NOMO-1 treated with dmso at 0.1 percent for 144 hours (cell line): ENCODE measurements around the gene ASTN2.

Experiments
- DNase-seq: peaks from one replicate; lab custom pipeline; 2025; ENCODE audit not compliant: unreplicated experiment; lab: John Stamatoyannopoulos, UW

ASTN2 gene

GRCh38 chr9:117180896-117181445 lies 233.9 kb downstream of the ASTN2 start:
- no peak for DNase-seq

- no peak for DNase-seq
Observed at GRCh38 chr9:117178596-117179375, 236.1 kb downstream of the ASTN2 start.

- no peak for DNase-seq
Observed at GRCh38 chr9:117170567-117170966, 244.3 kb downstream of the ASTN2 start.

GRCh38 chr9:117169089-117169621 lies 245.7 kb downstream of the ASTN2 start:
- DNase-seq, result no peak

GRCh38 chr9:117164512-117164911 lies 250.3 kb downstream of the ASTN2 start:
- DNase-seq, result no peak

- no peak for DNase-seq
Observed at GRCh38 chr9:117160254-117160653, 254.6 kb downstream of the ASTN2 start.

- DNase-seq, result no peak
Observed at GRCh38 chr9:117156771-117157535, 257.9 kb downstream of the ASTN2 start.

GRCh38 chr9:117156144-117156688 lies 258.6 kb downstream of the ASTN2 start:
- DNase-seq, result no peak

GRCh38 chr9:117153021-117153420 lies 261.8 kb downstream of the ASTN2 start:
- DNase-seq, result no peak

GRCh38 chr9:117151716-117152115 lies 263.1 kb downstream of the ASTN2 start:
- no peak for DNase-seq

- DNase-seq, result no peak
Observed at GRCh38 chr9:117149996-117150395, 264.9 kb downstream of the ASTN2 start.

- no peak for DNase-seq
Observed at GRCh38 chr9:117145811-117146490, 268.9 kb downstream of the ASTN2 start.

GRCh38 chr9:117145081-117145480 lies 269.8 kb downstream of the ASTN2 start:
- DNase-seq, result no peak

- no peak for DNase-seq
Observed at GRCh38 chr9:117138231-117138630, 276.6 kb downstream of the ASTN2 start.

GRCh38 chr9:117136461-117136860 lies 278.4 kb downstream of the ASTN2 start:
- no peak for DNase-seq

- no peak for DNase-seq
Observed at GRCh38 chr9:117135501-117136098, 279.3 kb downstream of the ASTN2 start.

GRCh38 chr9:117134826-117135500 lies 279.9 kb downstream of the ASTN2 start:
- no peak for DNase-seq

- DNase-seq, result no peak
Observed at GRCh38 chr9:117126871-117127270, 288.0 kb downstream of the ASTN2 start.

GRCh38 chr9:117125531-117125930 lies 289.3 kb downstream of the ASTN2 start:
- no peak for DNase-seq

GRCh38 chr9:117123729-117124128 lies 291.1 kb downstream of the ASTN2 start:
- no peak for DNase-seq
